WI38 (cell line): Measurements from ENCODE around the gene NOS2.

ENCODE experiments used
- H3K4me3 ChIP-seq: 2 replicates; pipeline ENCODE4 v1.5.1; 2011; ENCODE audit warnings: low read depth, mild to moderate bottlenecking, control low read depth, low read length
- CTCF ChIP-seq: IDR thresholded peaks from 2 replicates; pipeline ENCODE4 v1.5.1; 2012; ENCODE audit warnings: low read depth, mild to moderate bottlenecking, control low read depth, low read length

NOS2 gene

GRCh38 chr17:27721797-27722196 is 78.5 kb downstream of the NOS2 start:
- H3K4me3 ChIP-seq: no peak overlapping the region
- TF ChIP-seq CTCF: no peak
